Kidney glomerular epithelial cell (primary cell): ENCODE measurements around the gene WWOX.

Experiments used
- DNase-seq: peaks from one replicate; lab custom pipeline; 2025; lab: John Stamatoyannopoulos, UW

WWOX gene

DNA sequence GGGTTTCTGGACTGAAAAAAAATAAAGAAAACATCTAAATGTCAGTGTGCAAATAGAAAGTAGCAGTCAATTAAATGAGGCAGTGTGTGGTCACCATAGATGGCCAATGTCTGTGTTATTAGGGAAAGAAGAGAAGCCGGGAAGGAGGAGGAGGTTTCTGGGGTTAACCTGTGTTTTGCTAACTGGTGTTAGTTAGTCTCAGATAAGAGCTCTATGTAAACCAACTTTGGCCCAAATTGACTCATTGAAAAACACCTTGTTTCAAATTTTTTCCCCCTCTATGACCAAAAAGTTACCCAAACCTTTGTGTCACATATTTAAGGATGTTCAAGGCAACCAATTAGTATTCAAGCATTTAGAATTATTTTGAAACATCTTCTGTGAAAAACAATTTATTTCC lies 970.2 kb downstream of the WWOX start:
- no peak for DNase-seq

DNA sequence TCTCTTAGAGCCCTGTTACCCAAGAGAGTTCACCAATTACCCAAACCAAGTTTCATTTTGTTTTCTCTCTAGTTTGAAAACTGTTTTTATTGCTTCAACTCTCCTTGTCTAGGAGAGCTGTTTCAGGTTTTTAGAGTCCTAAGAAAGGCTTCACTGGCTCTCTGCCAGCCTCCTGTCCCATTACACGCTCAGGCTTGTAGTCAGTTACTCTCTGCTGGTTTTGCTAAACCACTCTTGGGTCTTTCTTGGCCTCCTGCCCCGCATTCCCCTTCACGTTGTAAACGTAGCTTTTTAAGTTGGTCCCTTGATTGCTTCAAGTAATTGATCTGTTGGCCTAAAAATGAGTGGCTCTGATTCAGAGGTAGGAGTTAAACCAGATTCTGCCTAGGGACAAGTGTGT lies 972.0 kb downstream of the WWOX start:
- no peak for DNase-seq

- DNase-seq = no peak
Measured at GRCh38 chr16:79072517-79072916, 973.1 kb downstream of the WWOX start.

GRCh38 chr16:79073566-79073965 lies 974.1 kb downstream of the WWOX start:
- DNase-seq = no peak

DNA sequence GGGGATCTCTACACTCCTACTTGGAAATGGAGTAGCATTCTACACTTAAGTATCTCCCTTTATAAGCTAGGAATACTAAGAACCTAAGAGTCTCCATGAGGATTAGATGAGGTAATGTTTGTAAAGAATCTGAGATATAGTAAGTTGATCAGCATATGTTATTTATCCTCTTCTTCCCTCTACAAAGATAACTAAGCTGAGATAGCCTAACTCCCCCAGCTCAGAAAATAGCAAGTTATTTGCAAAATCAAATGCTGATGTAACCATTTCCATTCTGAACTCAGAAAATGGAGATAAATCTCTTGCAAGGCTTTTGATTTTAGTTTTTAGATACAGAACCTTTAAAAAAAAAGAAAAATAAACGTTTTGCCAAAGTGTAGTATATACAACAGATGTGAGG lies 975.1 kb downstream of the WWOX start:
- DNase-seq = no peak

- no peak for DNase-seq
Measured at GRCh38 chr16:79074951-79075350, 975.5 kb downstream of the WWOX start.

GRCh38 chr16:79076047-79076767 lies 976.8 kb downstream of the WWOX start:
- no peak for DNase-seq

GRCh38 chr16:79077346-79077745 lies 977.9 kb downstream of the WWOX start:
- no peak for DNase-seq

- no peak for DNase-seq
Measured at GRCh38 chr16:79079656-79080420, 980.4 kb downstream of the WWOX start.

DNA sequence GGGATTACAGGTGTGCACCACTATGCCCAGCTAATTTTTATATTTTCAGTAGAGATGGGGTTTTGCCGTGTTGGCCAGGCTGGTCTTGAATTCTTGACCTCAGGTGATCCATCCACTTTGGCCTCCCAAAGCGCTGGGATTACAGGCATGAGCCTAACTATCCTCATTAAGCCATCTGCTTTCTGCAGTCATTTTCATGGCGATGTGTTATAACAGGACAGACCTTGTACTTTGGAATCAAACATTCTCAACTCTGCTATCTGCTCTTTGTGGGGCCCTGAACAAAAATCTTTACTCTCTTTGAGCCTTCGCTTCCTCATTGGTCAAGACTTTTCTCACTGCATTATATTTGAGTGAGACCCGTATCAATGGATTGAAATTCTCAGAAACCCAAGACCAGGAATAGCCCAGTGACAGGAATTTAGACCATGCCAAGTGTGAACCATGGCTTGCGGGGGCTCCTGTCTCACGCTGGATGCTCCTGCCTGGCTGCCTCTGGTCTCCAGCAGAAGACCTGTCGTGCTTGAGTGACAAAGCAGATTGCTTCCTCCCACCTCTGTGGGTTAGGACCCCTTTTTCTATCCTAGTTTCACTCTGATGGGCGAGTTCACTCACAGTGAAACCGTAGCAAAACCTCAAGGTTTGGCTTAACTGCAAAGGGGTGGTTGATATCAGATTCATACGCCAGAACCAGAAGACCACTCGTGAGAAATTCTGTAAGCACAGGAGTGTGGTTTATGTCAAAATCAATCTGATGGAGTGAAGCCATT lies 982.0 kb downstream of the WWOX start:
- no peak for DNase-seq

DNA sequence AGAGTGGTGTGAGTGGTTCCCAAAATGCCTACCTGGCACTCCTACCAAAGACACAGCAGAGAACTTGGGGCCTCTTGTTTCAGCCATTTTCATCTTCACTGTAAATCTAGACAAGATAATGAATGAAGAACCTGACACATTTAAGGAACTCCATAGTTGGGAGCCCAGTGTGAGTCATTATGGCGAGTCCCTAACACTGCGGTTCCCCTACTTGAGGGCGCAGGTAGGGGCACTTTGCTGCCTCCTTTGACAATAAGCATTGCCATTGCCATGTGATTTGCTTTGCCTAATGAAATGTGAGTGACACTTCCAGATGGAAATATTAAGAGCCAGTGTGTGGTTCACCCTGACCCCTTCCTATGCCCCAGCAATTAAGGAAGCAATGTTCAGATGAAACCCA lies 983.5 kb downstream of the WWOX start:
- no peak for DNase-seq

DNA sequence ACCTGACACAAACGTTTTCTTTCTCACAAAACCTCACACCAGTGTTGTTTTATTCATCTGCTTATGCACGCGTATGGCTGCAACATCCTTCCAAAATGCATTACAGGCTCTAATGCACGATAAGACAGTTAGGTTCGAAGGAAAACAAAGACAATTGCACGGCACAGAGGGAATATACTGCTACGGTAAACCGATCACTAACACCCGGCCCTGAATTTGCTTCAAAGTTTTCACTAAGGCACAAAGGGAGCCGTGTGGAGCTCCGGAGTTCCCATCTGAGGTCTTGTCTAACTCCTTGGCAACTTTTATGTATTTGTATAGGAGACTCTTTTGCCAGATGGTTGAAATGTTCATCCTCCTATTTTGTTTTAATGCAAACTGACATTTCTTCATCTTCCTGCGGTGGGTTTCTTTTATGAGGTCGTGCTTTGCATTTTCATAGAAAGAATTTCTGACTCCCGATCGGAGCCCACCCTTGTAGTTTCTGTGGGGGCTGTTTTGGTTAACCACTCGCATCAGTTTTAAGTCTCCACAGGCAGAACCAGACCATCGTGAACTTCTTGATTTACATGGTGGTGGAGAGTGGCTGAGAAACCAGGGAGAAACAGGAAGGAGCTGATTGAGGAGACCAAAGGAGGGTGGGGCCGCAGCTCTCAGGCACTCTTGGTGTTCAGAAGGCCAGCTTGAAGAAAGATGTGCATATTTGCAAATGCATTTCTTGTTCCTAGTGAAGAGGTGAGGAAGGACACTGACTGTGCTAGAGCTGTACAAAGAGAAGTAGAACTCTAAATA lies 984.2 kb downstream of the WWOX start:
- DNase-seq = no peak

- DNase-seq = no peak
Measured at GRCh38 chr16:79088971-79089370, 989.5 kb downstream of the WWOX start.

DNA sequence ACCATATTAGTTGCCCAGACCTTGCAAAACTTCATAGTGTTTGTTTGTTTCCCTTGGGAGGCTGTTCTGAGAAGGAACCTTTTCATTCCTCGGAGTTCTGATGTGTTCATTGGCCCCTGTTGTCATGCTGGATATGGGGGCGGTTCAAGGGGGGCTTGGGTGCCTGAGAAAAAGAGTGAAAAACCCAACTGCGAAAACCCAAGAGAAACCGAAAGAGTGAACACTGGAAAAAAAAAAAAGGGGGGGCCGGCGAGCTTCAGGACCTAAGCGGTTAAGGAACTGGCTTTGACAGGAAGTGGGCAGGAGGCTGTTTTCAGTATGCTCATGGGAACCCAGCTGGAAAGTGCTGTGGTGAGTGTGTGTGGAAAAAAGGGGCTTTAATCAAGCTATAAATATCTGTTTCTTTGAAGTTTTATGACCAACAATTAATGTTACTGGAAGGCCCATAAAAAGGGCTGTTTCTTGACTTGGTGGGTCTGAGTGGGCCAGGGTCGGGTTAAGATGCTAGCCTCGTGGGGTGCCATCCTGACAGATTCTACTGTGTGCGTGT lies 990.4 kb downstream of the WWOX start:
- DNase-seq = no peak

DNA sequence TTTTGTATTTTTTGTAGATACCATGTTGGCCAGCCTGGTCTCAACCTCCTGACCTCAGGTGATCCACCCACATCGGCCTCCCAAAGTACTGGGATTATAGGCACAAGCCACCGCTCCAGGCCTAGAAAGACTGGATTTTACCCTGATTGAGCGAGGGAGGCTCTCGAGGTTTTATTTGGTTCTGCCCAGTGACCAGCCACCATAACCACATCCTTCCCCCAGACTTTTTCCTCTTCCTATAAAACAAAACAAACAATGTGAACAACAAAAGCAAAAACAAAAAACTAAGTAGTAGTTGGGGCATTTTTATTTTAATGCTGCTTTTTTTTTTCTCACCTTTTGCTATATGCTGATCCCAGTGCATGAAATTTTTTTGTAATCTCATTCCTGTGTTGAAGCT lies 991.5 kb downstream of the WWOX start:
- DNase-seq = no peak

- DNase-seq = no peak
Measured at GRCh38 chr16:79092846-79093245, 993.4 kb downstream of the WWOX start.

DNA sequence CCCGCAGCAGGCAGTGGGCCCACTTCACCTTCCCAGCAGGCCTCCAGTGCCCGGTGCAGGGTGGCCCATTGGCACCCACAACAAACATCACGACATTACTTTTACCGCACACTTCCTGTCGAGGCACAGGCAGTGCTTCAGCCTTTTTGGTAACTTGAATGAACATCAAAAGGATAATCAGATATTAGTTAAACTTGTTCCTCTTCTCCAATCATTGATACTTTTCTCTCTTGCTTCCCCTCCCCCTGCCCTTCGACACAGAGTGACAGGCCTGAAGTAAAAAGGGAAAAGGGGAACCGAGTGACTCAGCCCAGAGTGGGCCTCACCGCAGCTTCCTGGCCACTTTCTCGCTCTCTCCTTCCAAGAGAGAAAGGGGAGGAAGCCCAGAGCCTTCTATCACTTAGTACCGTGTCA lies 994.1 kb downstream of the WWOX start:
- no peak for DNase-seq

GRCh38 chr16:79096246-79096645 lies 996.8 kb downstream of the WWOX start:
- no peak for DNase-seq

DNA sequence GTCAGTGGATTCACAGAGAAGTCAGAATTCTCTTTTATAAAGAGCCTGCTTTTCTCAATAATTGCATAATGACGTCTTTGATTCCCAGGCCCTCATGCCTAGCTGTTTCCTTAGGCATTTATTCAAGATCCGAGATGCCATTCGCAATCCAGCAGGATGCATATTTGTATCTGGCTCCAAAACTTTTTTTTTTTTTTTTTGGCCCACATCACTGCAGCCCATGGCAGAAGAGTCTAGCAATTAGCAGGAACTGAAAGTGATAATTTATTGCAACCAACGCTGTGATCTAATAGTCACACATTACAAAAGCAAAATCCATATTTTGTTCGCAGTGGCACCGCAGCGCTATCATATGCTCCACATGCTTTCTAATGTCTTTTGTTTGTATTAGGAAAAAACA lies 997.7 kb downstream of the WWOX start:
- DNase-seq = no peak

DNA sequence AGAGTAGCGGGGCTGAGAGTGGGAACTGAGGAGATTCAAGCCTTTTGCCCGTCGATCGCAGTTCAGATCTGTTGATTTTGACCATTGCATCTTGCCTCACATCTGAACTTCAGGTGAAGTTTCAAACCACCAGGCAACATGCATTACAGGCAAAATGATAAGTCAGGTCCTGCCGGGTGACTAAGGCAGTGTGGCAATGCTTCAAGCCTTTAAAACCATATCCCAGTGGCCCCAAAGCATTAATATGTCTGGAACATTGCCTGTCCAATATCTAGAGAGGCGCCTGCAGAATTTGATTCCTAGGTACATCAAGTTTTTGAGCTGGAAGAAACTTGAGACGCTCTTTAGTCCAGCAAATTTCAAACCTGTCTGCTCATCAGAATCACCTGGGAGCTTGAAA lies 998.3 kb downstream of the WWOX start:
- no peak for DNase-seq

- DNase-seq = no peak
Measured at GRCh38 chr16:79098907-79099306, 999.5 kb downstream of the WWOX start.

GRCh38 chr16:79099716-79100115 lies 1000.3 kb downstream of the WWOX start:
- DNase-seq = no peak
